BJ (cell line): ENCODE measurements around the gene OOSP1. TPM values are rescaled to one million over a fixed set of nuclear protein-coding genes. Genes with fewer than 3 reads are reported as not detected.

Source experiments
- CTCF ChIA-PET: fragments of 350-600 bp; formaldehyde crosslinking; extraction: SDS; loops from one replicate; lab custom pipeline; 2021; ENCODE audit warnings: antibody characterized with exemption, inconsistent platforms; lab: Yijun Ruan, JAX
- POLR2A ChIA-PET: fragments of 300-600 bp; sonication (Branson Sonifier 250); formaldehyde crosslinking; extraction: SDS; loops from one replicate; lab custom pipeline; 2021; ENCODE audit warnings: antibody characterized with exemption; lab: Charles Lee
- DNase-seq: peaks from one replicate; pipeline ENCODE4 v3.0.0-alpha.2; 2011; ENCODE audit warnings: low read depth
- H3K27me3 ChIP-seq: 2 replicates; pipeline ENCODE4 v1.6.0; 2011; ENCODE audit warnings: low read length; ENCODE audit not compliant: control insufficient read depth, insufficient read depth
- H3K36me3 ChIP-seq: 2 replicates; pipeline ENCODE4 v1.5.1; 2011; ENCODE audit warnings: low read length; ENCODE audit not compliant: control insufficient read depth, insufficient read depth
- H3K4me3 ChIP-seq: 2 replicates; pipeline ENCODE4 v1.5.1; 2011; ENCODE audit warnings: low read depth, mild to moderate bottlenecking, control low read depth, low read length
- polyA plus RNA-seq: library from polyadenylated mRNA; depleted of rRNA; stranded (reverse); fragments of >200 nt; gene quantifications from 2 replicates; pipeline ENCODE4 v1.2.3, GENCODE V29; 2011; rRNA removed
- TF ChIP-seq, protein P1 (sequence below): IDR thresholded peaks from 2 replicates; pipeline ENCODE4 v1.5.1; 2011; ENCODE audit warnings: low read depth, mild to moderate bottlenecking, control low read depth, inconsistent platforms, low read length, moderate library complexity; ENCODE audit not compliant: insufficient read depth

The OOSP1 gene
- polyA plus RNA-seq, 1 experiment = not detected

DNA sequence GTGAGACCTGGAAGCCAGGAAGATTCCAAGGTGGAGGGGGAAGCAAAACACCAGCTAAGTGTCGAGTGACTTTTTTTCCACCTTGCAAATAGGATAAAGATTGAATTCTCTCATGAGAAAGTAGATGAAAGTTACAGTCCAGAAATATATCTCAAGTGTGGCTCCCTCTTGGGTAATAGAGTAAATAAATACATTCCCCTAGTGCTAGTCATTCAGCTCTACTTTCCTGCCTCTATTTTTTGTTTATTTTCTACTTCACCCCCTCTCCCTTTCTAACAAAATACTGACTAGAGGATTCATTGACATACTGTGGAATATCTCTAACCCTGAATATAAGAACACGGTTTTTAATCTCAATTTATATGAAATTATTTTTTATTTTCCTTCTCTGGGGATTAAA lies 59.6 kb downstream of the OOSP1 start:
- no peak for DNase-seq
- no peaks in the 10 kb centered on the region for H3K36me3 ChIP-seq
- H3K4me3 ChIP-seq = no peak overlapping the region
- TF ChIP-seq, protein P1, sequence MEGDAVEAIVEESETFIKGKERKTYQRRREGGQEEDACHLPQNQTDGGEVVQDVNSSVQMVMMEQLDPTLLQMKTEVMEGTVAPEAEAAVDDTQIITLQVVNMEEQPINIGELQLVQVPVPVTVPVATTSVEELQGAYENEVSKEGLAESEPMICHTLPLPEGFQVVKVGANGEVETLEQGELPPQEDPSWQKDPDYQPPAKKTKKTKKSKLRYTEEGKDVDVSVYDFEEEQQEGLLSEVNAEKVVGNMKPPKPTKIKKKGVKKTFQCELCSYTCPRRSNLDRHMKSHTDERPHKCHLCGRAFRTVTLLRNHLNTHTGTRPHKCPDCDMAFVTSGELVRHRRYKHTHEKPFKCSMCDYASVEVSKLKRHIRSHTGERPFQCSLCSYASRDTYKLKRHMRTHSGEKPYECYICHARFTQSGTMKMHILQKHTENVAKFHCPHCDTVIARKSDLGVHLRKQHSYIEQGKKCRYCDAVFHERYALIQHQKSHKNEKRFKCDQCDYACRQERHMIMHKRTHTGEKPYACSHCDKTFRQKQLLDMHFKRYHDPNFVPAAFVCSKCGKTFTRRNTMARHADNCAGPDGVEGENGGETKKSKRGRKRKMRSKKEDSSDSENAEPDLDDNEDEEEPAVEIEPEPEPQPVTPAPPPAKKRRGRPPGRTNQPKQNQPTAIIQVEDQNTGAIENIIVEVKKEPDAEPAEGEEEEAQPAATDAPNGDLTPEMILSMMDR = no peak
- ChIA-PET CTCF (no interaction called here), POLR2A (no interaction called here)
- no peaks in the 10 kb centered on the region for H3K27me3 ChIP-seq

DNA sequence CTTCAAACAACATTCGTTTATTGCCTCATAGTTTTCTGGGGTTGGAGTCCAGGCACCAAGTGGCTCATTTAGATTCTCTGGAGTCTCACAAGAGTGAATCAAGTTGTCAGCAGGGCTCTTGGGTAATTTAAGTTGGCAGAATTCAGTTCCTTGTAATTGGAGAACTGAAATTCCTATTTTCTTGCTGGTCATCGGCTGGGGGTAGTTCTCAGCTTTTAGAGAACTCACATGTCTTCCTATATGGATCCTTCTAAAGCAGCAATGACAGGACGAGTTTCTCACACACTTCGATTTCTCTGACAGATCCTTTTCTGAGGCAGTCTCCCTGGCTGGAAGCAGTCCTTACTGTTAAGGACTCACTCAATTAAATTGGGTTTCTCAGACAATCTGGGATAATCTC lies 61.5 kb downstream of the OOSP1 start:
- DNase-seq = no peak
- no peak overlapping the region for H3K4me3 ChIP-seq
- TF ChIP-seq, protein P1 = no peak
- no peaks in the 10 kb centered on the region for H3K36me3 ChIP-seq
- ChIA-PET POLR2A (no interaction called here), CTCF (no interaction called here)
- H3K27me3 ChIP-seq = no peaks in the 10 kb centered on the region

DNA sequence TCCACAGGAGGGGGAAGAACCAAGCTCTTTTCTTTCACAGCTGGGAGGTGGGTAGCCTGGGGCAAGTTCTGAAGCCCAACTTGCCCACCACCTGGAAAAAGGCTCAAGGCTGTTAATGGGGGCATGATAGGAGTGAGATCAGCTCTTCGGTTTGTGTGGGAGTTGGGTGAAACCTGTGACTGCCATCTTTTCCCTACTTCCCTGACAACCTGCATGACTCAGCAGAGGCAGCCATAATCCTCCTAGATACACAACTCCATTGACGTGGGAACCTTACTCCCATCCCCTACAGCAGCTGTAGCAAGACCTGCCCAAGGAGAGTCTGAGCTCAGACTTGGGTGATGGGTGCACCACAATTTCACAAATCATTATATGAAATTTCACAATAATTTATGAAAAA lies 65.5 kb downstream of the OOSP1 start:
- Histone ChIP-seq H3K27me3 (no peaks in the 10 kb centered on the region), H3K4me3 (no peak overlapping the region), H3K36me3 (no peaks in the 10 kb centered on the region)
- DNase-seq = no peak
- TF ChIP-seq, protein P1 = no peak
- POLR2A ChIA-PET = no interaction called here
- CTCF ChIA-PET = no interaction called here

DNA sequence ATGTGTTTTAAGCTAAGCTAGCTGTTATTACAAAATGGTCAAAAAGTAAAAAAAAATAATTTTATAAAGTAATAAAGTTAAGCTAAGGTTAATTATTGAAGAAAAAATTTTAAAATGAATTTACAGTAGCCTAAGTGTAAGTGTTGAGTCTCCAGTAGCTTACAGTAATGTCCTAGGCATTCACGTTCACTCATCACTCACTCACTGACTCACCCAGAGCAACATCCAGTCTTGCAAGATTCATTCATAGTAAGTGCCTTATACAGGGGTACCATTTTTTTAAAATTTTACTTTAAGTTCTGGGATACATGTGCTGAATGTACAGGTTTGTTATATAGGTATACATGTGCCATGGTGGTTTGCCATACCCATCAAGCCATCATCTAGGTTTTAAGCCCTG lies 67.1 kb downstream of the OOSP1 start:
- no peaks in the 10 kb centered on the region for H3K27me3 ChIP-seq
- H3K4me3 ChIP-seq = no peak overlapping the region
- CTCF ChIA-PET = no interaction called here
- POLR2A ChIA-PET = no interaction called here
- TF ChIP-seq, protein P1 = no peak
- H3K36me3 ChIP-seq = no peaks in the 10 kb centered on the region
- DNase-seq = no peak

Other genes starting within 250 kb of the OOSP1 start
- gene OR10V1, start 224.6 kb upstream of the OOSP1 start, polyA plus RNA-seq = not detected in 2 replicates
- 8.8 and 11.4 TPM in 2 replicates for gene STX3, start 183.1 kb upstream of the OOSP1 start, polyA plus RNA-seq
- 46.6 and 47.0 TPM in 2 replicates for gene MRPL16, start 127.7 kb upstream of the OOSP1 start, polyA plus RNA-seq
- gene CBLIF, start 92.9 kb upstream of the OOSP1 start, polyA plus RNA-seq = not detected in 2 replicates
- not detected in 2 replicates for gene TCN1, start 71.9 kb upstream of the OOSP1 start, polyA plus RNA-seq
- gene OOSP3, start 59.6 kb upstream of the OOSP1 start, polyA plus RNA-seq = not detected in 2 replicates
- not detected in 2 replicates for gene OOSP4A, start 25.6 kb downstream of the OOSP1 start, polyA plus RNA-seq
- not detected in 2 replicates for gene OOSP4B, start 78.7 kb downstream of the OOSP1 start, polyA plus RNA-seq
- not detected in 2 replicates for gene OOSP2, start 102.0 kb downstream of the OOSP1 start, polyA plus RNA-seq
- gene MS4A3, start 118.2 kb downstream of the OOSP1 start, polyA plus RNA-seq = not detected in 2 replicates
- gene MS4A2, start 150.2 kb downstream of the OOSP1 start, polyA plus RNA-seq = not detected in 2 replicates
- not detected in 2 replicates for gene MS4A6A, start 244.7 kb downstream of the OOSP1 start, polyA plus RNA-seq